Astrocyte (in vitro differentiated cells and primary cell): ENCODE data around the gene NIT1. TPM values are rescaled to one million over a fixed set of nuclear protein-coding genes. Genes with fewer than 3 reads are reported as not detected.

Experiments used
- DNase-seq: peaks from one replicate; pipeline ENCODE4 v3.0.0-alpha.2; 2010; ENCODE audit warnings: low read depth
- FAIRE-seq: peaks from 2 replicates; lab custom pipeline; 2011; peaks lifted over from hg19 to GRCh38; lab: Jason Lieb, UNC
- H2AFZ ChIP-seq: 2 replicates; pipeline ENCODE4 v1.6.0; 2012; ENCODE audit warnings: low read depth, low read length, inconsistent platforms
- H3K27ac ChIP-seq: 2 replicates; pipeline ENCODE4 v1.5.1; 2011; ENCODE audit warnings: low read depth, low read length, inconsistent platforms
- H3K27me3 ChIP-seq: 2 replicates; pipeline ENCODE4 v1.6.0; 2011; ENCODE audit warnings: low read length, inconsistent platforms; ENCODE audit not compliant: insufficient read depth
- H3K36me3 ChIP-seq: 2 replicates; pipeline ENCODE4 v1.5.1; 2011; ENCODE audit warnings: low read length, inconsistent platforms; ENCODE audit not compliant: insufficient read depth
- H3K4me1 ChIP-seq: 2 replicates; pipeline ENCODE4 v1.5.1; 2011; ENCODE audit warnings: low read length, inconsistent platforms; ENCODE audit not compliant: insufficient read depth
- H3K4me2 ChIP-seq: 2 replicates; pipeline ENCODE4 v1.6.0; 2012; ENCODE audit warnings: low read length, inconsistent platforms
- H3K4me3 ChIP-seq: 2 replicates; pipeline ENCODE4 v1.5.1; 2011; ENCODE audit warnings: low read depth, mild to moderate bottlenecking, low read length, inconsistent platforms; ENCODE audit not compliant: insufficient read depth
- H3K79me2 ChIP-seq: 2 replicates; pipeline ENCODE4 v1.6.0; 2012; ENCODE audit warnings: mild to moderate bottlenecking, low read length, inconsistent platforms; ENCODE audit not compliant: insufficient read depth
- H3K9ac ChIP-seq: 2 replicates; pipeline ENCODE4 v1.6.0; 2012; ENCODE audit warnings: mild to moderate bottlenecking, low read length, inconsistent platforms
- H3K9me3 ChIP-seq: 2 replicates; pipeline ENCODE4 v1.5.1; 2012; ENCODE audit warnings: low read depth, mild to moderate bottlenecking, low read length, inconsistent platforms; ENCODE audit not compliant: insufficient read depth
- H4K20me1 ChIP-seq: 2 replicates; pipeline ENCODE4 v1.6.0; 2012; ENCODE audit warnings: low read length, inconsistent platforms; ENCODE audit not compliant: insufficient read depth
- H3K27ac Mint-ChIP-seq: one replicate; pipeline ENCODE4 v1.8.0; 2021; ENCODE audit warnings: mild to moderate bottlenecking, mixed read lengths; ENCODE audit not compliant: unreplicated experiment
- H3K27me3 Mint-ChIP-seq: one replicate; pipeline ENCODE4 v1.8.0; 2021; ENCODE audit warnings: low read depth, mixed read lengths; ENCODE audit not compliant: unreplicated experiment
- H3K36me3 Mint-ChIP-seq: one replicate; pipeline ENCODE4 v1.8.0; 2021; ENCODE audit warnings: low read depth, mixed read lengths; ENCODE audit not compliant: unreplicated experiment
- H3K4me1 Mint-ChIP-seq: one replicate; pipeline ENCODE4 v1.8.0; 2021; ENCODE audit warnings: low read depth, mixed read lengths; ENCODE audit not compliant: unreplicated experiment
- H3K4me3 Mint-ChIP-seq: one replicate; pipeline ENCODE4 v1.8.0; 2021; ENCODE audit warnings: mild to moderate bottlenecking, moderate library complexity, mixed read lengths; ENCODE audit not compliant: unreplicated experiment
- H3K9me3 Mint-ChIP-seq: one replicate; pipeline ENCODE4 v1.8.0; 2021; ENCODE audit warnings: mild to moderate bottlenecking, mixed read lengths; ENCODE audit not compliant: unreplicated experiment
- EZH2 ChIP-seq: IDR thresholded peaks from 2 replicates; pipeline ENCODE4 v1.6.1; 2012; ENCODE audit warnings: mild to moderate bottlenecking, low read length, inconsistent platforms; ENCODE audit not compliant: insufficient read depth
- total RNA-seq: library from RNA; stranded (reverse); gene quantifications from 2 replicates; pipeline ENCODE4 v1.2.1, GENCODE V29; 2021
- TF ChIP-seq, protein P1 (sequence below): IDR thresholded peaks from 2 replicates; pipeline ENCODE4 v1.5.1; 2011; ENCODE audit warnings: low read depth, mild to moderate bottlenecking, inconsistent platforms, low read length, moderate library complexity; ENCODE audit not compliant: insufficient read depth

NIT1 gene
- total RNA-seq, 1 donor from 2014 or later, result 25.9 TPM

DNA sequence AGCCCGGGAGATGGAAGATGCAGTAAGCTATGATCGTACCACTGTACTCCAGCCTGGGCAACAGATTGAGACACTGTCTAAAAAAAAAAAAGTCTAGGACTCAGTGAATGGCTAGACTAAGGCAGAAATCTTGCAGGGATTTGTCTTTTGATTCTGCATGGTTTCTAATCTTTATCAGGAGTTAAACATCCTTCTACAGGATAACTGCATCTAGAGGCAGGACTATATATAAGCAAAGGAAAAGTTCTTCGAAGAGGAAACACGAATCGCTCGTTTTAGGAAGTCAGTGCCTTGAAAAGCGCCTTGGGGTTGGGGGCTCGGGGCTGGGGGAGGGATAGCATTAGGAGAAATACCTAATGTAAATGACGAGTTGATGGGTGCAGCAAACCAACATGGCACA lies 35.3 kb downstream of the NIT1 start:
- no peaks in the 10 kb centered on the region for H3K27me3 Mint-ChIP-seq
- H3K79me2 ChIP-seq, result peaks cover 18% of the 10 kb centered on the region
- peak overlapping the region; percentile 74 for H3K4me3 Mint-ChIP-seq
- no peak overlapping the region for H3K27ac ChIP-seq
- TF ChIP-seq, protein P1, sequence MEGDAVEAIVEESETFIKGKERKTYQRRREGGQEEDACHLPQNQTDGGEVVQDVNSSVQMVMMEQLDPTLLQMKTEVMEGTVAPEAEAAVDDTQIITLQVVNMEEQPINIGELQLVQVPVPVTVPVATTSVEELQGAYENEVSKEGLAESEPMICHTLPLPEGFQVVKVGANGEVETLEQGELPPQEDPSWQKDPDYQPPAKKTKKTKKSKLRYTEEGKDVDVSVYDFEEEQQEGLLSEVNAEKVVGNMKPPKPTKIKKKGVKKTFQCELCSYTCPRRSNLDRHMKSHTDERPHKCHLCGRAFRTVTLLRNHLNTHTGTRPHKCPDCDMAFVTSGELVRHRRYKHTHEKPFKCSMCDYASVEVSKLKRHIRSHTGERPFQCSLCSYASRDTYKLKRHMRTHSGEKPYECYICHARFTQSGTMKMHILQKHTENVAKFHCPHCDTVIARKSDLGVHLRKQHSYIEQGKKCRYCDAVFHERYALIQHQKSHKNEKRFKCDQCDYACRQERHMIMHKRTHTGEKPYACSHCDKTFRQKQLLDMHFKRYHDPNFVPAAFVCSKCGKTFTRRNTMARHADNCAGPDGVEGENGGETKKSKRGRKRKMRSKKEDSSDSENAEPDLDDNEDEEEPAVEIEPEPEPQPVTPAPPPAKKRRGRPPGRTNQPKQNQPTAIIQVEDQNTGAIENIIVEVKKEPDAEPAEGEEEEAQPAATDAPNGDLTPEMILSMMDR, result no peak
- no peak for TF ChIP-seq EZH2
- no peaks in the 10 kb centered on the region for H4K20me1 ChIP-seq
- H3K9me3 Mint-ChIP-seq, result no peaks in the 10 kb centered on the region
- no peaks in the 10 kb centered on the region for H3K27me3 ChIP-seq
- peak overlapping the region; percentile 97 for H3K4me3 ChIP-seq
- no peaks in the 10 kb centered on the region for H3K4me1 Mint-ChIP-seq
- H3K27ac Mint-ChIP-seq, result peak overlapping the region; percentile 100
- H3K36me3 ChIP-seq, result peaks cover 11% of the 10 kb centered on the region
- H3K36me3 Mint-ChIP-seq, result peaks cover 4% of the 10 kb centered on the region
- FAIRE-seq (no peak), DNase-seq (no peak)
- H3K9me3 ChIP-seq, result no peaks in the 10 kb centered on the region
- H3K4me2 ChIP-seq, result peak overlapping the region; percentile 86
- H3K9ac ChIP-seq, result peak overlapping the region; percentile 99
- H2AFZ ChIP-seq, result peak overlapping the region; percentile 97
- peaks cover 5% of the 10 kb centered on the region for H3K4me1 ChIP-seq

DNA sequence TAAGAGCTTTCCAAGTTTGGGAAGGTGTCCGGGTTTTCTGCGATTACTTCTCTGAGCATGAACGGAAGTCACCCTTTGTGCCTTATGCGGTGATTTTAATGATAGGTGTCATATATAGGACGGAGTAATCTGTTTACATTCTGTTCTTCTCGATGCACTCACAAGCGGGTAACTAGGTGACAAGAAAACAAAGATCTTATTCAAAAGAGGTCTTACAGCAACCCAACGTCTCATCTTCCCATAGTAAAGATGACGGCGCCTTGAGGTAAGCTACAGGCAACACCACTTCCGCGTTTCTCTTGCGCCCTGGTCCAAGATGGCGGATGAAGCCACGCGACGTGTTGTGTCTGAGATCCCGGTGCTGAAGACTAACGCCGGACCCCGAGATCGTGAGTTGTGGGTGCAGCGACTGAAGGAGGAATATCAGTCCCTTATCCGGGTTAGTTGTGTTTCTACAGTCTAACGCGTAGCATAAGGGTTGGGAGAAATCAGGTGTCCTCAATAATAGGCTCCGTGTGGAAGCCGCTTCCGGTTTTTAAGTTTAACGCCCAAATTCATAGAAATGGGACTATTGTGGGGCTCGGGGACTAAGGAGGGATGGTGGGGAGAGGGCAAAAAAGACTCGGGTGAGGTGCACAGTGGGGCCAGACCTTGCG lies 35.9 kb downstream of the NIT1 start, which contains the start of gene UFC1:
UFC1 (plus strand) TSS at position 297 of the 656 bp plus-strand sequence; CDS start at position 317, 20 bp downstream.
- peak within 1 kb of the TSS; percentile 86 for H3K4me2 ChIP-seq
- peaks cover 7% of the 10 kb centered on the region for H3K4me1 ChIP-seq
- H3K4me3 Mint-ChIP-seq, result peak within 1 kb of the TSS; percentile 93
- no peak for TF ChIP-seq EZH2
- TF ChIP-seq, protein P1, result no peak
- H2AFZ ChIP-seq, result peak within 1 kb of the TSS; percentile 97
- H3K4me1 Mint-ChIP-seq, result no peaks in the 10 kb centered on the region
- DNase-seq, result peak; percentile 89
- peak within 1 kb of the TSS; percentile 98 for H3K27ac ChIP-seq
- no peaks in the 10 kb centered on the region for H3K9me3 ChIP-seq
- H3K36me3 ChIP-seq, result peaks cover 14% of the 10 kb centered on the region
- FAIRE-seq, result no peak
- peaks cover 4% of the 10 kb centered on the region for H3K36me3 Mint-ChIP-seq
- no peaks in the 10 kb centered on the region for H4K20me1 ChIP-seq
- peak within 1 kb of the TSS; percentile 100 for H3K27ac Mint-ChIP-seq
- H3K4me3 ChIP-seq, result peak within 1 kb of the TSS; percentile 97
- H3K9ac ChIP-seq, result peak within 1 kb of the TSS; percentile 99
- H3K27me3 ChIP-seq, result no peaks in the 10 kb centered on the region
- peaks cover 18% of the 10 kb centered on the region for H3K79me2 ChIP-seq
- H3K27me3 Mint-ChIP-seq, result no peaks in the 10 kb centered on the region
- H3K9me3 Mint-ChIP-seq, result no peaks in the 10 kb centered on the region

DNA sequence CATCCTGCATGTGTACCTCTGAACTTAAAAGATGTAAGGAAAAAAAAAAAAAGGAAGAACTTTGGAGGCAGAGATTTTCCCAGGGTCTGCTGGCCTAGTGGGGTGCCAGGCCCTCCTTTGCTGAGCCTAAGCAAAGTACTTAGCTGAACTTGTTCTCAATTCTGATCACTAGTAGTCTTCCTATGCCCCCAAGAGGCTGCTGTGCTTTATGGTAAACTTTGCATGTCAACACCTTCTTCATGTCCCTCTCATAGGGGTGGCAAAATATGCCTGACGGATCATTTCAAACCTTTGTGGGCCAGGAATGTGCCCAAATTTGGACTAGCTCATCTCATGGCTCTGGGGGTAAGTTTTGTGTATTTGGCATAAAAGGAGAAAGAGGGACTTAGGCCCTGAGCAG lies 40.0 kb downstream of the NIT1 start:
- H3K4me1 ChIP-seq, result peaks cover 18% of the 10 kb centered on the region
- H3K9ac ChIP-seq, result no peak overlapping the region
- TF ChIP-seq, protein P1, result no peak
- TF ChIP-seq EZH2, result no peak
- no peaks in the 10 kb centered on the region for H3K27me3 ChIP-seq
- H3K4me2 ChIP-seq, result no peak overlapping the region
- no peaks in the 10 kb centered on the region for H3K27me3 Mint-ChIP-seq
- DNase-seq (no peak), FAIRE-seq (no peak)
- no peak overlapping the region for H2AFZ ChIP-seq
- H3K27ac Mint-ChIP-seq, result peak overlapping the region; percentile 75
- H3K79me2 ChIP-seq, result peaks cover 46% of the 10 kb centered on the region
- H3K36me3 Mint-ChIP-seq, result peaks cover 4% of the 10 kb centered on the region
- no peaks in the 10 kb centered on the region for H3K9me3 ChIP-seq
- peaks cover 19% of the 10 kb centered on the region for H3K4me1 Mint-ChIP-seq
- H3K9me3 Mint-ChIP-seq, result no peaks in the 10 kb centered on the region
- no peak overlapping the region for H3K4me3 ChIP-seq
- H3K4me3 Mint-ChIP-seq, result peak overlapping the region; percentile 66
- H3K36me3 ChIP-seq, result peaks cover 14% of the 10 kb centered on the region
- H4K20me1 ChIP-seq, result no peaks in the 10 kb centered on the region
- no peak overlapping the region for H3K27ac ChIP-seq
